ENCODE data around the gene MAPK6. TPM values are rescaled to one million over a fixed set of nuclear protein-coding genes. Genes with fewer than 3 reads are reported as not detected.

The MAPK6 gene
- polyA plus RNA-seq, 2 donors = 14.5 to 24.1 TPM

DNA sequence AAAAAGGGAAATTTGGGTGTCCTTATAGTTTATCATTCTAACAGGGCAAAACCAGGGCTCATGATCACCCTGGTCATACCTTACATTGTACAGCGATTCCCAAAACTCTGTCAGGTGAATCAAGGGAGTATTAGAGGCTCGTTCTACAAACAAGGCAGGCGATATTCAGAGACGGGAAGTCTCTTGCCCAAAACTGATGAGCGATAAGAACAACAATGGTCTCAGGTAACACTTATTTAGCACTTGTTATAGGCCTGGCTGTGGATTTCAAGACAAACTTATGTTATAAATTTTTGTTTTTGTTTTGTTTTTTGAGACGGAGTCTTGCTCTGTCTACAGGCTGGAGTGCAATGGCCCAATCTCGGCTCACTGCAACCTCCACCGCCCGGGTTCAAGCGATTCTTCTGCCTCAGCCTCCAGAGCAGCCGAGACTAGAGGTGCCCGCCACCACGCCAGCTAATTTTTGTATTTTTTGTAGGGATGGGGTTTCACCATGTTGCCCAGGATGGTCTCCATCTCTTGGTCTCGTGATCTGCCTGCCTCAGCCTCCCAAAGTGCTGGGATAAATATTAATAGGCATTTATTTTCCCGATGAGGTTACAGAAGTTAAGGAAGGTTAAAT is 80.7 kb downstream of the MAPK6 start:
- peaks cover 5% of the 10 kb centered on the region in 2 donors for H3K4me1 ChIP-seq (ENCODE audit: control insufficient read depth in 2 of 2, insufficient read depth in 2 of 2, low read length in 1 of 2)
- H3K4me3 ChIP-seq (ENCODE audit: low read depth in 1 of 2, low read length in 2 of 2) = no peak overlapping the region
- no peaks in the 10 kb centered on the region for H3K36me3 ChIP-seq (ENCODE audit: control insufficient read depth in 2 of 2, insufficient read depth in 2 of 2, low read length in 1 of 2)
- 95 to 97% methylated on average over 15 of the region's 15 CpGs for WGBS, 2 donors
- H3K27me3 ChIP-seq (ENCODE audit: control insufficient read depth in 1 of 2, insufficient read depth in 2 of 2, low read length in 2 of 2) = no peaks in the 10 kb centered on the region
- no peak overlapping the region for H3K27ac ChIP-seq (ENCODE audit: low read depth in 2 of 2, low read length in 1 of 2)
- H3K9me3 ChIP-seq (ENCODE audit: control insufficient read depth in 2 of 2, insufficient read depth in 1 of 2, low read depth in 1 of 2, low read length in 1 of 2) = no peaks in the 10 kb centered on the region

DNA sequence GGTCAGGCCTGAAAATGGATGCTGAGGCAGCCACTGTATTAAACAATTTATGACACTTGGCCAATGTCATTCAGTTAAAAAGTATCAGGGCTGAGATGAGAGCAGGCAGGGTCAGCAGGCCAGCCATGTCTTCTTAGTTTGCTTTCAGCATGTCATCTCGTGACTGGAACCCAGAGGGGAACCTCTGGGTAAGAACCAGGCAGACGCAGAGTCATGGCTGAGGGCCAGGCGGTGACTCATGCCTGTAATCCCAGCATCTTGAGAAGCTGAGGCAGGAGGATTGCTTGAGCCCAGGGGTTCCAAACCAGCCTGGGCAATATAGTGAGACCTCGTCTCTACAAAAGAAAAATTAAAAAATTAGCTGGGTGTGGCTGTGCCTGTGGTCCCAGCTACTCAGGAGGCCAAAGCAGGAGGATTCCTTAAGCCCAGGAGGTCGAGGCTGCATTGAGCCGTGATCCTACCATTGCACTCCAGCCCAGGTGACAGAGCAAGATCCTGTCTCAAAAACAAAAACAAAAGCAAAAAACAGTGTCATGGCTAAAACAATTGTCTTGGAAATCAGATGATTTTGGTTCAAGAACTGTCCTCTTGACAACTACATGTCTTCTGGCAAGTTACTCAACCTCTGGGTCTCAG is 81.9 kb downstream of the MAPK6 start:
- WGBS, 2 donors = 45 to 58% methylated on average over 6 of the region's 6 CpGs
- Histone ChIP-seq H3K4me1 (ENCODE audit: control insufficient read depth in 2 of 2, insufficient read depth in 2 of 2, low read length in 1 of 2) (no peaks in the 10 kb centered on the region), H3K27ac (ENCODE audit: low read depth in 2 of 2, low read length in 1 of 2) (no peak overlapping the region), H3K36me3 (ENCODE audit: control insufficient read depth in 2 of 2, insufficient read depth in 2 of 2, low read length in 1 of 2) (no peaks in the 10 kb centered on the region), H3K4me3 (ENCODE audit: low read depth in 1 of 2, low read length in 2 of 2) (no peak overlapping the region), H3K27me3 (ENCODE audit: control insufficient read depth in 1 of 2, insufficient read depth in 2 of 2, low read length in 2 of 2) (no peaks in the 10 kb centered on the region), H3K9me3 (ENCODE audit: control insufficient read depth in 2 of 2, insufficient read depth in 1 of 2, low read depth in 1 of 2, low read length in 1 of 2) (no peaks in the 10 kb centered on the region)

DNA sequence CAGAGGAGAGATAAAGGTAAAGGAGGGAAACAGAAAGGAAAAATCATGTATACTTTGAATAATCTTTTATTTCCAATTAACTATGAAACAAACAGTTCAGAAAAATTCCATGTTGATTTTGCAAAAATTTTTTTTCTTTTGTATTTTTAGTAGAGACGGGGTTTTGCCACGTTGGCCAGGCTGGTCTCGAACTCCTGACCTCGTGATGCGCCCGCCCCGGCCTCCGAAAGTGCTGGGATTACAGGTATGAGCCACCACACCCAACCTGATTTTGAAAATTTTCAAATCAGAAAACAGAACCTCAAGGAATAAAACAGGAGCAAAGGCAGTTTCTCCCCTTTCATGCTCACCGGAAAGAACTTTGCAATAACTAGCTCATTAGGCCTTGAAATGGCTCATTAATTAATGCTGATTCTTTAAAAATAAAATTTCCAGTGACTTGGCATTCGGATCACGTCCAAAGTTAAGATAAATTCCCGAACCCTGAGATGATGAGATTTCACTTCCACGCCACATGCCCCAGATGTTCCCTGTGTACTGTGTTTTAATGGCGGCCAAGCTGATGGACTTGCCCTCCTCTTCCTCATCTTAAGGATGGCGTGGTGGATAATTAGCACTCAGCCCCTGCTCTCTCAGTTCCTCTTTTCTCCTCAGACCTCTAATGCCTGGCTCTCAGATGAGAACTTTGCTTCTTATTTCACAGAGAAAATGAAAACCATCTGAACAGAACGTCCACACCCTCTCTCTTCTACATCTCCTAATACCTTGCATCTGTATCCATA is 82.7 kb downstream of the MAPK6 start:
- Histone ChIP-seq H3K4me1 (ENCODE audit: control insufficient read depth in 2 of 2, insufficient read depth in 2 of 2, low read length in 1 of 2) (no peaks in the 10 kb centered on the region), H3K4me3 (ENCODE audit: low read depth in 1 of 2, low read length in 2 of 2) (no peak overlapping the region), H3K9me3 (ENCODE audit: control insufficient read depth in 2 of 2, insufficient read depth in 1 of 2, low read depth in 1 of 2, low read length in 1 of 2) (no peaks in the 10 kb centered on the region), H3K27me3 (ENCODE audit: control insufficient read depth in 1 of 2, insufficient read depth in 2 of 2, low read length in 2 of 2) (no peaks in the 10 kb centered on the region), H3K27ac (ENCODE audit: low read depth in 2 of 2, low read length in 1 of 2) (no peak overlapping the region), H3K36me3 (ENCODE audit: control insufficient read depth in 2 of 2, insufficient read depth in 2 of 2, low read length in 1 of 2) (no peaks in the 10 kb centered on the region)
- WGBS, 2 donors = 92% methylated on average over 16 of the region's 16 CpGs

DNA sequence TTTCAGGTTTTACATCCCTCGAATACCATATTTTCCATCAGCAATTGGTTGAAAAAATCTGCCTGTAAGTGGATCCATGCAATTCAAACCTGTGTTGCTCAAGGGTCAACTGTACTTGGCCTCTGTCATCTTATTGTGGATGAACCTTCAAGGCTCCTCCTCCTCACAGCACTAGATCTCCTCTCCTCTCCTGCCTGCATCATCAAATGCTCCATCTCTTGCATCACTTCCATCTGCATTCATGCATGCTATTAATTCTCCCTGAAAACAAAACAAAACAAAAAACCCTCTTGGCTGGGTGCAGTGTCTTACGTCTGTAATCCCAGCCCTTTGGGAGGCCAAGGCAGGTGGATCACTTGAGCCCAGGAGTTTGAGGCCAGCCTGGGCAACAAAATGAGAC is 83.4 kb downstream of the MAPK6 start:
- Histone ChIP-seq H3K36me3 (ENCODE audit: control insufficient read depth in 2 of 2, insufficient read depth in 2 of 2, low read length in 1 of 2) (no peaks in the 10 kb centered on the region), H3K9me3 (ENCODE audit: control insufficient read depth in 2 of 2, insufficient read depth in 1 of 2, low read depth in 1 of 2, low read length in 1 of 2) (no peaks in the 10 kb centered on the region), H3K27ac (ENCODE audit: low read depth in 2 of 2, low read length in 1 of 2) (no peak overlapping the region), H3K27me3 (ENCODE audit: control insufficient read depth in 1 of 2, insufficient read depth in 2 of 2, low read length in 2 of 2) (no peaks in the 10 kb centered on the region), H3K4me3 (ENCODE audit: low read depth in 1 of 2, low read length in 2 of 2) (no peak overlapping the region), H3K4me1 (ENCODE audit: control insufficient read depth in 2 of 2, insufficient read depth in 2 of 2, low read length in 1 of 2) (no peaks in the 10 kb centered on the region)
- 67 to 77% methylated on average over 2 of the region's 2 CpGs for WGBS, 2 donors

DNA sequence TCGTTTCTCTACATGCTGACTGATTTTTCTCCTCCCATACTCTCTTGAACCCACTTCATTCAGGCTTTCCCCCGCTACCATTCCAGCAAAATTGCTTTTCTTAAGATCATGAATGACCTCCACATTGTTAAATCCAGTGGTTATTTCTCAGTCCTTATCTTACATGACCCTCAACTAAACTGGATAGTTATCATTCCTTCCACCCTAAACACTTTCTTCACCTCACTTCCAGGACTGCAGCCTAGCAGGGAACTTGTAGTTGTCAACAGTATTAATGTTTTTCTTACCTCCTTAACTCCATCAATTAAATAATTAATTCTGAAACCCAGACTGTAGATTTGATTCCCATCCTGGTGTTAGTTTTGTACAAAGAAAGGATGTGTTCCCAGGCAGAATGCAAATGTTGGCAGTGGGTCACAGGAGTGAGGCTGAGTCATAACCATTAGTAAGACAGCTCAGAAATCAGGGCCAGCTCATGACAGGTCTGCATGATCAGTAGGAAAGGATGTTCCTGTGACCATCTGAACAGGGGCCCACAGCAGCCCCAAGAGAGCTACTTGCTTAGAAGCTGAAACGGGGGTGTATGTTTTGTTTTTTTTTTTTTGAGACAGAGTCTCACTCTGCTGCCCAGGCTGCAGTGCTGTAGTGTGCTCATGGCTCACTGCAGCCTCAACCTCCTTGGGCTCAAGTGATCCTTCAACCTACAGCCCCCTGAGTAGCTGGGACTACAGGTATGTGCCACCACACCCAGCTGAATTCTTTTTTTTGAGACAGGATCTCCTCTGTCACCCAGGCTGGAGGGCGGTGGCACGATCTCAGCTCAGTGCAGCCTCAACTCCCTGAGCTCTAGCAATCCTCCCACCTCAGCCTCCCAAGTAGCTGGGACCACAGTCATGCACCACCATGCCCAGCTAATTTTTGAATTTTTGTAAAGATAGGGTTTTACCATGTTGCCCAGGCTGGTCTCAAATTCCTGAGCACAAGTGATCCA is 84.5 kb downstream of the MAPK6 start:
- Histone ChIP-seq H3K36me3 (ENCODE audit: control insufficient read depth in 2 of 2, insufficient read depth in 2 of 2, low read length in 1 of 2) (no peaks in the 10 kb centered on the region), H3K27ac (ENCODE audit: low read depth in 2 of 2, low read length in 1 of 2) (no peak overlapping the region), H3K4me1 (ENCODE audit: control insufficient read depth in 2 of 2, insufficient read depth in 2 of 2, low read length in 1 of 2) (no peaks in the 10 kb centered on the region), H3K9me3 (ENCODE audit: control insufficient read depth in 2 of 2, insufficient read depth in 1 of 2, low read depth in 1 of 2, low read length in 1 of 2) (no peaks in the 10 kb centered on the region), H3K4me3 (ENCODE audit: low read depth in 1 of 2, low read length in 2 of 2) (no peak overlapping the region), H3K27me3 (ENCODE audit: control insufficient read depth in 1 of 2, insufficient read depth in 2 of 2, low read length in 2 of 2) (no peaks in the 10 kb centered on the region)
- 66 to 71% methylated on average over 5 of the region's 5 CpGs for WGBS, 2 donors

DNA sequence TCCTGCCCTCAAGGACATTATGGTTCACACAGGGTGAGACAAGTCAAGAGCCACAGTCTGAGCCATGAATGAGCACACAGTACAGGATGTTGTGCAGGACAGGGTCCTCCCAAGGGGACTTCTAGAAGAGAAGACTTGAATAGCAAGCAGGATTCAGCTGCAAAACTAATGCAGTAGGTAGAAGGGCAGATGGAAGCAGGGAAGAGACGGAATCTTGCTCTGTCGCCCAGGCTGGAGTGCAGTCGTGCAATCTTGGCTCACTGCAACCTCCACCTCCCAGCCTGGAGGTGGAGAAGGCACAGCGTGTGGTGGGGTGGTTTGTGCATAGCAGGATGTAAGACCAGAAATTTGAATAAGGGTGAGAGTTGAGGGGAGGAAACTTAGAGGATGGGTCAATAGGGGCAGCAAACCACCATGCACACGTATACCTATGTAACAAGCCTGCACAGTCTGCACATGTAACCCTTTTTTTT is 85.5 kb downstream of the MAPK6 start:
- no peaks in the 10 kb centered on the region for H3K27me3 ChIP-seq (ENCODE audit: control insufficient read depth in 1 of 2, insufficient read depth in 2 of 2, low read length in 2 of 2)
- no peak overlapping the region for H3K27ac ChIP-seq (ENCODE audit: low read depth in 2 of 2, low read length in 1 of 2)
- no peaks in the 10 kb centered on the region for H3K9me3 ChIP-seq (ENCODE audit: control insufficient read depth in 2 of 2, insufficient read depth in 1 of 2, low read depth in 1 of 2, low read length in 1 of 2)
- H3K4me3 ChIP-seq (ENCODE audit: low read depth in 1 of 2, low read length in 2 of 2) = no peak overlapping the region
- no peaks in the 10 kb centered on the region for H3K36me3 ChIP-seq (ENCODE audit: control insufficient read depth in 2 of 2, insufficient read depth in 2 of 2, low read length in 1 of 2)
- 89 to 96% methylated on average over 5 of the region's 5 CpGs for WGBS, 2 donors
- H3K4me1 ChIP-seq (ENCODE audit: control insufficient read depth in 2 of 2, insufficient read depth in 2 of 2, low read length in 1 of 2) = no peaks in the 10 kb centered on the region

DNA sequence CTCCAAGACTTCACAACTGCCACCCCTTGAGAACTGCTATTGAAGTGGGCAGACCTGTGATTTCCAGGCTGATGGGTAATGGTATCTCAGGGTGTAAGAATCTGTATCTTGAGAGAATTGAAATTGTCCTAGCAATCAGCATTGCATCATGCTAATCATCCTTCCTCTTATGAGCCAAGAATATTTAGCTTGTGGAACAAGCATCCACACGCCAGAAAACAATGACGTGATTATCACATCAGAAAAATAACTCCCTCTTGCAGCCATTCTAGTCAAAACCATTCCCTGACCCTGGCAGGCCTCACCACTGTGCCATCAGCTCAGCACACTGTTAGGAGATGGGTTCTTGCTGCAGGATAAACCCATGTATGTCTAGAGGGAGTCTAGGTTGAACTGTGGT is 86.8 kb downstream of the MAPK6 start:
- Histone ChIP-seq H3K27me3 (ENCODE audit: control insufficient read depth in 1 of 2, insufficient read depth in 2 of 2, low read length in 2 of 2) (no peaks in the 10 kb centered on the region), H3K4me3 (ENCODE audit: low read depth in 1 of 2, low read length in 2 of 2) (no peak overlapping the region)

DNA sequence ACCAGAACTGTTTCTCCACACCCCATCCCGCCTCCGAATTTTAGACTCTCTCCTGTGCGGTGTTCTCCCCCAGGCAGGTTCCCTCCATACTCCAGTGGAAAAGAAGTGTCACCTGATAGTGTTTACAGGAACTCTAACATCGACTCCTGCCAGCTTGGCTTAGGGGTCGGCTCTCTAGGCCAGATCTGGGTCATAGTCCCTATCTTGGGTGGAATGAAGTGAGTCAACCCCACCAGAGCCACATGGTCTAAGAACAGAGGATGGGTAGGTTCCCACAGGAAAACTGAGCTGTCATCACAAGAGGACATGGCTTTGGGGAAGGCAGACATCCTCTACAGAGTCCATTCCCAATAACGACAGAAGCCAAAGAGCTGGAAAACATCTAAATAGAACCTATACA is 87.6 kb downstream of the MAPK6 start:
- Histone ChIP-seq H3K4me1 (ENCODE audit: control insufficient read depth in 2 of 2, insufficient read depth in 2 of 2, low read length in 1 of 2) (no peaks in the 10 kb centered on the region), H3K27ac (ENCODE audit: low read depth in 2 of 2, low read length in 1 of 2) (no peak overlapping the region), H3K9me3 (ENCODE audit: control insufficient read depth in 2 of 2, insufficient read depth in 1 of 2, low read depth in 1 of 2, low read length in 1 of 2) (no peaks in the 10 kb centered on the region), H3K36me3 (ENCODE audit: control insufficient read depth in 2 of 2, insufficient read depth in 2 of 2, low read length in 1 of 2) (no peaks in the 10 kb centered on the region), H3K4me3 (ENCODE audit: low read depth in 1 of 2, low read length in 2 of 2) (no peak overlapping the region), H3K27me3 (ENCODE audit: control insufficient read depth in 1 of 2, insufficient read depth in 2 of 2, low read length in 2 of 2) (no peaks in the 10 kb centered on the region)
- WGBS, 2 donors = 70 to 75% methylated on average over 6 of the region's 6 CpGs

More for the DNA sequence above, 86.8 kb downstream of the MAPK6 start:
- Histone ChIP-seq H3K4me1 (ENCODE audit: control insufficient read depth in 2 of 2, insufficient read depth in 2 of 2, low read length in 1 of 2) (no peaks in the 10 kb centered on the region), H3K36me3 (ENCODE audit: control insufficient read depth in 2 of 2, insufficient read depth in 2 of 2, low read length in 1 of 2) (no peaks in the 10 kb centered on the region), H3K9me3 (ENCODE audit: control insufficient read depth in 2 of 2, insufficient read depth in 1 of 2, low read depth in 1 of 2, low read length in 1 of 2) (no peaks in the 10 kb centered on the region), H3K27ac (ENCODE audit: low read depth in 2 of 2, low read length in 1 of 2) (no peak overlapping the region)
- WGBS, 2 donors = 62 to 86% methylated on average over 2 of the region's 2 CpGs

DNA sequence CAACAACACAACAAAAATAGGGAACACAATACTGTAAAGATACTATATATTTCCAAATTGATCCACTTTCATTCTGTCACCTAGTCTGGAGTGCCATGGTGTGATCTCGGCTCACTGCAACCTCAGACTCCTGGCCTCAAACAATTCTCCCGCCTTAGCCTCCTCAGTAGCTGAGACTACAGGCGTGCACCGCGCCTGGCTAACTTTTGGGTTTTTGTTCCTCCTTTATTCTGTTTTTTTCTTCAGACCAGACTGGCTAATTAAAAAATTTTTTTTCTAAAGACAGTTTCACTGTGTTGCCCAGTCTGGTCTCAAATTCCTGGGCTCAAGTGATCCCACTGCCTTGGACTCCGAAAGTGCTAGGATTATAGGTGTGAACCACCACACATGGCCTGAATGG is 88.2 kb downstream of the MAPK6 start:
- 97% methylated on average over 6 of the region's 6 CpGs for WGBS, 2 donors
- no peaks in the 10 kb centered on the region for H3K36me3 ChIP-seq (ENCODE audit: control insufficient read depth in 2 of 2, insufficient read depth in 2 of 2, low read length in 1 of 2)

More for the DNA sequence above, 88.2 kb downstream of the MAPK6 start:
- H3K4me1 ChIP-seq (ENCODE audit: control insufficient read depth in 2 of 2, insufficient read depth in 2 of 2, low read length in 1 of 2) = no peaks in the 10 kb centered on the region
- no peak overlapping the region for H3K27ac ChIP-seq (ENCODE audit: low read depth in 2 of 2, low read length in 1 of 2)
- H3K27me3 ChIP-seq (ENCODE audit: control insufficient read depth in 1 of 2, insufficient read depth in 2 of 2, low read length in 2 of 2) = no peaks in the 10 kb centered on the region
- H3K4me3 ChIP-seq (ENCODE audit: low read depth in 1 of 2, low read length in 2 of 2) = no peak overlapping the region
- H3K9me3 ChIP-seq (ENCODE audit: control insufficient read depth in 2 of 2, insufficient read depth in 1 of 2, low read depth in 1 of 2, low read length in 1 of 2) = no peaks in the 10 kb centered on the region
